Measurements from ENCODE around the gene ANP32E.

- TF ChIP-seq POLR2A (IDR thresholded peaks at IDR 0.05) (no peak), CTCF (IDR thresholded peaks at IDR 0.05) (no peak), EP300 (IDR thresholded peaks at IDR 0.05) (no peak)
These were observed 35.5 kb upstream of the ANP32E start for GRCh38 chr1:150271291-150271959.

Data from ovary (tissue), 3 donors.